ENCODE results near the gene TELO2.

The TELO2 gene

DNA sequence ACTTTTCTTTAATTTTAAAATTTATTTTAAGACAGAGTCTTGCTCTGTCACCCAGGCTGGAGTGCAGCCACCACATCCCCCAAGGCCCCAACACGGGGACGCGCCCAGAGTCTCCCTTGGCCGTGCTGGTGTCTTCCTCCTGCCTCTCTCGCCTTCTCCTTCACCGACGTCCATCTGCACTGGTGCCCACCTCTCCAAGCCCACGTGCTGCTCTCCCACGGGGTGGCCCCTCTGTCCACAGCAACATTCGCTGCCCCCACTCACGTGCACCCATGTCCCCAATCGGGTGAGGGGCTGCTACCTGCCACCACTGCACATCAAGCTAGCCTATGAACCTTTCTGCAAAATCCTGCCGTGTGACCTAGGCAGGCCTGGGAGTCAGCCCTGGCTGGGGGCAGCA lies 43.4 kb downstream of the TELO2 start:
- Histone ChIP-seq H3K27me3 (ENCODE audit: control insufficient read depth, insufficient read depth, low read length) (no peaks in the 10 kb centered on the region), H2AFZ (no peak overlapping the region), H3K27ac (no peak overlapping the region), H3K79me2 (peaks cover 7% of the 10 kb centered on the region), H3K4me3 (ENCODE audit: low read depth, low read length) (no peak overlapping the region), H3K4me2 (ENCODE audit: low read length) (no peak overlapping the region), H3K9ac (no peak overlapping the region), H3K9me3 (ENCODE audit: control insufficient read depth, low read length) (no peaks in the 10 kb centered on the region), H3K36me3 (ENCODE audit: control insufficient read depth, insufficient read depth, low read length) (no peaks in the 10 kb centered on the region), H3K4me1 (no peaks in the 10 kb centered on the region)
- TF ChIP-seq, protein P1, sequence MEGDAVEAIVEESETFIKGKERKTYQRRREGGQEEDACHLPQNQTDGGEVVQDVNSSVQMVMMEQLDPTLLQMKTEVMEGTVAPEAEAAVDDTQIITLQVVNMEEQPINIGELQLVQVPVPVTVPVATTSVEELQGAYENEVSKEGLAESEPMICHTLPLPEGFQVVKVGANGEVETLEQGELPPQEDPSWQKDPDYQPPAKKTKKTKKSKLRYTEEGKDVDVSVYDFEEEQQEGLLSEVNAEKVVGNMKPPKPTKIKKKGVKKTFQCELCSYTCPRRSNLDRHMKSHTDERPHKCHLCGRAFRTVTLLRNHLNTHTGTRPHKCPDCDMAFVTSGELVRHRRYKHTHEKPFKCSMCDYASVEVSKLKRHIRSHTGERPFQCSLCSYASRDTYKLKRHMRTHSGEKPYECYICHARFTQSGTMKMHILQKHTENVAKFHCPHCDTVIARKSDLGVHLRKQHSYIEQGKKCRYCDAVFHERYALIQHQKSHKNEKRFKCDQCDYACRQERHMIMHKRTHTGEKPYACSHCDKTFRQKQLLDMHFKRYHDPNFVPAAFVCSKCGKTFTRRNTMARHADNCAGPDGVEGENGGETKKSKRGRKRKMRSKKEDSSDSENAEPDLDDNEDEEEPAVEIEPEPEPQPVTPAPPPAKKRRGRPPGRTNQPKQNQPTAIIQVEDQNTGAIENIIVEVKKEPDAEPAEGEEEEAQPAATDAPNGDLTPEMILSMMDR (IDR thresholded peaks at IDR 0.05) = no peak

DNA sequence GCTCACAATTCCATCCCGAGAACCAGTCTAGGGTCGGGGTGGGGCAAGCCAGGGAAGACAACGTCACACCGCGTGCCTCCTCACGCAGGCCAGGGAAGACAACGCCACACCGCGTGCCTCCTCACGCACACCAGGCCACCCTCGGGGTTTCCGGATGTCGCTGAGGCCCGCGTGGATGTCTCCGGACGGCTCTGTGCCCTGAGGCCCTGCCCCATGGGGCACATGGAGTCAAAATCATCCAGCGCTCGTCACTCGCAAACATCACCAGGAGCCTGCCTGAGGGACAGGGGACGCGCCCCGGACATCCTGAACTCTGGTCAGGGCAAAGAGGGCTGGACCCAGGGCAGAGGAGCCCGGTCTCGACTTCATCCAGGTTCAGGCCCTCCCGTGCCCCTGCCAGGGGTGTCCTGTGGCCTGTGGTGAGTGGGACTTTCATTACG lies 44.0 kb downstream of the TELO2 start:
- H2AFZ ChIP-seq = no peak overlapping the region
- no peak overlapping the region for H3K27ac ChIP-seq
- no peaks in the 10 kb centered on the region for H3K4me1 ChIP-seq
- no peak overlapping the region for H3K4me2 ChIP-seq (ENCODE audit: low read length)
- peaks cover 10% of the 10 kb centered on the region for H3K79me2 ChIP-seq
- no peaks in the 10 kb centered on the region for H3K36me3 ChIP-seq (ENCODE audit: control insufficient read depth, insufficient read depth, low read length)
- TF ChIP-seq, protein P1 (IDR thresholded peaks at IDR 0.05) = no peak
- H3K4me3 ChIP-seq (ENCODE audit: low read depth, low read length) = no peak overlapping the region
- H3K9ac ChIP-seq = no peak overlapping the region
- no peaks in the 10 kb centered on the region for H3K9me3 ChIP-seq (ENCODE audit: control insufficient read depth, low read length)
- no peaks in the 10 kb centered on the region for H3K27me3 ChIP-seq (ENCODE audit: control insufficient read depth, insufficient read depth, low read length)

DNA sequence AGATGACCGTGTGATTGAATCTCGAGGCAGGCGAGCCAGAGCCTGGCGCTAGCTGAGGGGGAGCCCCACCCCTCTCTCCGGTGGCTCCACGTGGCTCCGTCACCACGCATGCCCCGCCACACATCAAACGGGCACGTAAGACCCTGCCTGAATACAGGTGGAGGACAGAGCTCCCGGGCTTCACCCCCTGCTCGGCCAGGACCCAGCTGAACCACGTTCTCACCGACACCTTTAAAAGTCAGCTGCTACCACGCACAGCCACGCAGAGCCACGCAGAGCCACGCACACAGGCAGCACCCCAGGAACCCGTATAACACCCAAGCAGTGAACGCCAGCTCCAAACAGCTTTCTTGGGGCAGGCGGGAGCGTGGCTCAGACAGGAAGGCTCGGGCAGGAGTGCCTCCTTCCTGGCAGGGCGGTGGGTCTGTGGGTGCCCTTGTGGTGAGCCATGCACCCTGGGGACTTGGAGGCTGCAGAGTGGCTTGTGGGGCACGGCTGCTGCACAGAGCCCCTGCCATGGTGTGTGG lies 44.7 kb downstream of the TELO2 start:
- TF ChIP-seq, protein P1 (IDR thresholded peaks at IDR 0.05) = no peak
- Histone ChIP-seq H3K4me3 (ENCODE audit: low read depth, low read length) (no peak overlapping the region), H3K36me3 (ENCODE audit: control insufficient read depth, insufficient read depth, low read length) (no peaks in the 10 kb centered on the region), H2AFZ (no peak overlapping the region), H3K79me2 (peaks cover 10% of the 10 kb centered on the region), H3K9ac (no peak overlapping the region), H3K9me3 (ENCODE audit: control insufficient read depth, low read length) (no peaks in the 10 kb centered on the region), H3K4me2 (ENCODE audit: low read length) (no peak overlapping the region), H3K27ac (no peak overlapping the region), H3K27me3 (ENCODE audit: control insufficient read depth, insufficient read depth, low read length) (no peaks in the 10 kb centered on the region), H3K4me1 (no peaks in the 10 kb centered on the region)

DNA sequence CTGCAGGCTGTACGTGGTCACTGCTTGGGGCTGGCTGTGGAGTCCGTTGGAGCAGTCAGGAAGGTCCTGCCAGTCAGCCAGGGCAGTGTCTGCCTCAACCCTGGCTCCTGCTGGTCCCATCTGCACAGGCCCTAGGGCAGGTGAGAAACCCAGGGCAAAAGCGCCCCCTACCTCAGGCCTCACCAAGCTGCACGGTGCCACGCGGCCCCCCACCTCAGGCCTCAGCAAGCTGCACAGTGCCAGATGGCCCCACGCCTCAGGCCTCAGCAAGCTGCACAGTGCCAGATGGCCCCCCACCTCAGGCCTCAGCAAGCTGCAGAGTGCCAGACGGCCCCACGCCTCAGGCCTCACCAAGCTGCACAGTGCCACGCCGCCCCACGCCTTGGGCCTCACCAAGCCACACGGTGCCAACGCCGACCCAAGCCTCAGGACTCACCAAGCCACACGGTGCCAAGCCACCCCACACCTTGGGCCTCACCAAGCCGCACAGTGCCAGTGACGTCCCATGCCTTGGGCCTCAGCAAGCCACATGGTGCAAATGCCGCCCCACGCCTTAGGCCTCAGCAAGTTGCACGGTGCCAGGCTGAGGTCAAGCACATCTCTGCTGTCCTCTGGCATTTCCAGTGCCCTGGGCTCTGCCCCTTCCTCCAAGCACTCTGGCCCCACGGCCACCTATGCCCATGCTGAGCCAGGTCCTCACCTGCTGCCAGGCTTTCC lies 45.8 kb downstream of the TELO2 start:
- Histone ChIP-seq H3K4me2 (ENCODE audit: low read length) (no peak overlapping the region), H3K27ac (no peak overlapping the region), H2AFZ (no peak overlapping the region), H3K4me3 (ENCODE audit: low read depth, low read length) (no peak overlapping the region), H3K79me2 (peaks cover 10% of the 10 kb centered on the region), H3K27me3 (ENCODE audit: control insufficient read depth, insufficient read depth, low read length) (no peaks in the 10 kb centered on the region), H3K36me3 (ENCODE audit: control insufficient read depth, insufficient read depth, low read length) (no peaks in the 10 kb centered on the region), H3K9me3 (ENCODE audit: control insufficient read depth, low read length) (no peaks in the 10 kb centered on the region), H3K9ac (no peak overlapping the region), H3K4me1 (no peaks in the 10 kb centered on the region)
- TF ChIP-seq, protein P1 (IDR thresholded peaks at IDR 0.05) = no peak

Measured in parathyroid adenoma (tissue), 2 donors.